GM21717 (cell line): Measurements from ENCODE around the gene SFI1.

Experiments used
- ATAC-seq: cut with Tn5 transposase; IDR thresholded peaks from one replicate; pipeline ENCODE4 v1.9.1; 2021; ENCODE audit warnings: mild to moderate bottlenecking, moderate library complexity; ENCODE audit not compliant: unreplicated experiment

The SFI1 gene

GRCh38 chr22:31661851-31662667, 165.7 kb downstream of the SFI1 start, which contains the start of gene PISD:
TSS of gene PISD (minus strand) at chr22:31662215. CDS start at chr22:31662208, 7 bp downstream.
- ATAC-seq = peak; percentile 75

GRCh38 chr22:31662668-31663037, 166.3 kb downstream of the SFI1 start:
- no peak for ATAC-seq
